Parathyroid adenoma (tissue), 2 donors: ENCODE results near the gene NCOA6.

Experiments used
- H2AFZ ChIP-seq: fragments of 300-600 bp; sonication (generic); one replicate; pipeline ENCODE4 v1.7.0; 2017; ENCODE audit warnings: antibody characterized with exemption, mild to moderate bottlenecking
- H3K27ac ChIP-seq: fragments of 300-600 bp; sonication (generic); one replicate; pipeline ENCODE4 v1.7.0; 2017
- H3K27me3 ChIP-seq: fragments of 300-600 bp; sonication (generic); one replicate; pipeline ENCODE4 v1.7.0; 2017; ENCODE audit warnings: low read length; ENCODE audit not compliant: control insufficient read depth, insufficient read depth
- H3K36me3 ChIP-seq: fragments of 300-600 bp; sonication (generic); one replicate; pipeline ENCODE4 v1.7.0; 2017; ENCODE audit warnings: low read length; ENCODE audit not compliant: control insufficient read depth, insufficient read depth
- H3K4me1 ChIP-seq: fragments of 300-600 bp; sonication (generic); one replicate; pipeline ENCODE4 v1.7.0; 2017; ENCODE audit warnings: control low read depth
- H3K4me2 ChIP-seq: fragments of 300-600 bp; sonication (generic); one replicate; pipeline ENCODE4 v1.7.0; 2017; ENCODE audit warnings: low read length
- H3K4me3 ChIP-seq: fragments of 300-600 bp; sonication (generic); one replicate; pipeline ENCODE4 v1.7.0; 2017; ENCODE audit warnings: low read depth, low read length
- H3K79me2 ChIP-seq: fragments of 300-600 bp; sonication (generic); one replicate; pipeline ENCODE4 v1.7.0; 2017; ENCODE audit warnings: control low read depth
- H3K9ac ChIP-seq: fragments of 300-600 bp; sonication (generic); one replicate; pipeline ENCODE4 v1.7.0; 2017; ENCODE audit warnings: mild to moderate bottlenecking
- H3K9me3 ChIP-seq: fragments of 300-600 bp; sonication (generic); one replicate; pipeline ENCODE4 v1.7.0; 2017; ENCODE audit warnings: low read length; ENCODE audit not compliant: control insufficient read depth
- CTCF ChIP-seq: fragments of 300-600 bp; sonication (generic); IDR thresholded peaks from one replicate; pipeline ENCODE4 v1.7.0; 2017; ENCODE audit warnings: antibody characterized with exemption, mild to moderate bottlenecking
- donor health status: primary hyperparathyroidism.

The NCOA6 gene

GRCh38 chr20:34744340-34744739 is 81.1 kb downstream of the NCOA6 start:
- Histone ChIP-seq H2AFZ (no peak overlapping the region), H3K27me3 (no peaks in the 10 kb centered on the region), H3K4me1 (no peaks in the 10 kb centered on the region), H3K79me2 (no peaks in the 10 kb centered on the region), H3K4me2 (no peak overlapping the region), H3K36me3 (no peaks in the 10 kb centered on the region), H3K9me3 (no peaks in the 10 kb centered on the region), H3K27ac (no peak overlapping the region), H3K4me3 (no peak overlapping the region), H3K9ac (no peak overlapping the region)
- no peak for TF ChIP-seq CTCF

GRCh38 chr20:34743039-34743438 is 82.4 kb downstream of the NCOA6 start:
- no peak for TF ChIP-seq CTCF
- Histone ChIP-seq H3K9me3 (no peaks in the 10 kb centered on the region), H3K4me3 (no peak overlapping the region), H3K36me3 (no peaks in the 10 kb centered on the region), H2AFZ (no peak overlapping the region), H3K4me1 (no peaks in the 10 kb centered on the region), H3K27ac (no peak overlapping the region), H3K27me3 (no peaks in the 10 kb centered on the region), H3K4me2 (no peak overlapping the region), H3K79me2 (no peaks in the 10 kb centered on the region), H3K9ac (no peak overlapping the region)

- no peak overlapping the region for H3K9ac ChIP-seq
- no peaks in the 10 kb centered on the region for H3K36me3 ChIP-seq
- H3K27me3 ChIP-seq = no peaks in the 10 kb centered on the region
- H3K4me3 ChIP-seq = no peak overlapping the region
- H3K4me2 ChIP-seq = no peak overlapping the region
- H3K4me1 ChIP-seq = no peaks in the 10 kb centered on the region
- H3K27ac ChIP-seq = no peak overlapping the region
- H3K79me2 ChIP-seq = no peaks in the 10 kb centered on the region
- no peak overlapping the region for H2AFZ ChIP-seq
- H3K9me3 ChIP-seq = no peaks in the 10 kb centered on the region
- TF ChIP-seq CTCF = no peak
These were observed 89.2 kb downstream of the NCOA6 start for GRCh38 chr20:34736106-34736735.

GRCh38 chr20:34732523-34732922 is 92.9 kb downstream of the NCOA6 start:
- Histone ChIP-seq H3K9ac (no peak overlapping the region), H3K9me3 (no peaks in the 10 kb centered on the region), H3K4me2 (no peak overlapping the region), H3K4me1 (no peaks in the 10 kb centered on the region), H2AFZ (no peak overlapping the region), H3K4me3 (no peak overlapping the region), H3K36me3 (no peaks in the 10 kb centered on the region), H3K27me3 (no peaks in the 10 kb centered on the region), H3K79me2 (no peaks in the 10 kb centered on the region), H3K27ac (no peak overlapping the region)
- TF ChIP-seq CTCF = no peak

- no peak overlapping the region for H3K4me3 ChIP-seq
- no peaks in the 10 kb centered on the region for H3K79me2 ChIP-seq
- H3K9ac ChIP-seq = no peak overlapping the region
- no peak overlapping the region for H3K4me2 ChIP-seq
- H3K27me3 ChIP-seq = no peaks in the 10 kb centered on the region
- no peaks in the 10 kb centered on the region for H3K9me3 ChIP-seq
- H3K27ac ChIP-seq = no peak overlapping the region
- H2AFZ ChIP-seq = no peak overlapping the region
- no peaks in the 10 kb centered on the region for H3K4me1 ChIP-seq
- no peak for TF ChIP-seq CTCF
- H3K36me3 ChIP-seq = no peaks in the 10 kb centered on the region
These were observed 96.0 kb downstream of the NCOA6 start for GRCh38 chr20:34729416-34729815.
